ENCODE results near the gene KRTAP9-8. TPM values are rescaled to one million over a fixed set of nuclear protein-coding genes. Genes with fewer than 3 reads are reported as not detected.
"Not testable (repeated sequence)": the region's sequence is repeated elsewhere in the genome, so short reads cannot be mapped to it uniquely, and the experiment has no call there.

The KRTAP9-8 gene
- total and polyA plus RNA-seq, 2 of the 4 experiments (the other 2 are of a cell fraction): not detected

DNA sequence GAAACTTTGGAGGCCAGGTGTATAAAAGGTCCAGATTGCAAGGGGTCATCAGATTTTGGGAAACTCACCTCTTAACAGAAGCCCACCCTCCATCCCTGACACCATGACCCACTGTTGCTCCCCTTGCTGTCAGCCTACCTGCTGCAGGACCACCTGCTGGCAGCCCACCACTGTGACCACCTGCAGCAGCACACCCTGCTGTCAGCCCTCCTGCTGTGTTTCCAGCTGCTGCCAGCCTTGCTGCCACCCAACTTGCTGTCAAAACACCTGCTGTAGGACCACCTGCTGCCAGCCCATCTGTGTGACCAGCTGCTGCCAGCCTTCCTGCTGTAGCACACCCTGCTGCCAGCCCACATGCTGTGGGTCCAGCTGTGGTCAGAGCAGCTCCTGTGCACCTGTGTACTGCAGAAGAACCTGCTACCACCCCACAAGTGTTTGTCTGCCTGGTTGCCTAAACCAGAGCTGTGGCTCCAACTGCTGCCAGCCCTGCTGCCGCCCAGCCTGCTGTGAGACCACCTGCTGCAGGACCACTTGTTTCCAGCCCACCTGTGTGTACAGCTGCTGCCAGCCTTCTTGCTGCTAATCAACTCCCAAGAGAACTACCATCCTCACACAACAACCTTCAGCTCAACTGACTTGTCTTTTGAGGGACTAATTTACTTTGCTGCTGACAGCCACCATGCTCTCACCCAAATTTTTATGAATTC, 5.2 kb upstream of the KRTAP9-8 start, which contains the start of gene KRTAP9-3:
Gene KRTAP9-3 (plus strand): TSS at position 51 of the 707 bp plus-strand sequence. CDS start 53 bp downstream, at position 104.
- H4K20me1 ChIP-seq (ENCODE audit: insufficient read depth, low read length); H3K4me1 ChIP-seq (ENCODE audit: control insufficient read depth, insufficient read depth, low read length); H3K27ac ChIP-seq (ENCODE audit: insufficient read depth, low read length); H3K27me3 ChIP-seq (ENCODE audit: control insufficient read depth, insufficient read depth, low read length); H4K8ac ChIP-seq (ENCODE audit: low read depth in 2 of 2, low read length in 2 of 2); H3K23ac ChIP-seq (ENCODE audit: low read depth, low read length); H3K9ac ChIP-seq (ENCODE audit: low read depth, low read length); H2BK15ac ChIP-seq (ENCODE audit: low read depth, low read length); H3K4ac ChIP-seq (ENCODE audit: low read depth, low read length); H2BK120ac ChIP-seq (ENCODE audit: low read depth, low read length); H4K91ac ChIP-seq (ENCODE audit: insufficient read depth, low read depth, low read length); H4K5ac ChIP-seq (ENCODE audit: low read depth, low read length); H3K18ac ChIP-seq (ENCODE audit: low read depth, low read length); H2AFZ ChIP-seq (replicated peaks; ENCODE audit: low read length, poor library complexity); H3K9me3 ChIP-seq (ENCODE audit: control insufficient read depth, insufficient read depth, low read length); H3K14ac ChIP-seq (replicated peaks; ENCODE audit: low read depth, low read length); H3K36me3 ChIP-seq (ENCODE audit: control insufficient read depth, insufficient read depth, low read length); H3K4me2 ChIP-seq (ENCODE audit: low read depth, low read length); dilution Hi-C loops (cut with HindIII; ENCODE audit: low sequenced_read_pairs, unreplicated experiment); ATAC-seq (ENCODE audit: low read depth); DNase-seq; POLR2A ChIA-PET (ENCODE audit: unreplicated experiment); CTCF ChIA-PET; H3K79me1 ChIP-seq (ENCODE audit: low read depth in 1 of 2, low read length in 2 of 2); H3K4me3 ChIP-seq (ENCODE audit: insufficient read depth, low read depth, low read length); intact Hi-C loops (cut with micrococcal nuclease); H2BK20ac ChIP-seq (ENCODE audit: low read depth, low read length); H3K56ac ChIP-seq (ENCODE audit: extremely low read depth, insufficient read depth, low read length); in situ Hi-C loops (cut with MboI; ENCODE audit: low sequenced_read_pairs); H2BK5ac ChIP-seq (ENCODE audit: low read depth, low read length, poor library complexity, severe bottlenecking); H2AK9ac ChIP-seq (replicated peaks; ENCODE audit: low read depth, low read length, poor library complexity); H3K9me1 ChIP-seq (ENCODE audit: insufficient read depth, low read length); H2AK5ac ChIP-seq (ENCODE audit: low read depth, low read length); BruUV-seq (replicated peaks): not testable (repeated sequence)
- WGBS, 2 experiments (ENCODE audit: extremely low coverage in 2 of 2, insufficient read length in 1 of 2): no CpG with 5 or more reads among the region's 1 CpG

DNA sequence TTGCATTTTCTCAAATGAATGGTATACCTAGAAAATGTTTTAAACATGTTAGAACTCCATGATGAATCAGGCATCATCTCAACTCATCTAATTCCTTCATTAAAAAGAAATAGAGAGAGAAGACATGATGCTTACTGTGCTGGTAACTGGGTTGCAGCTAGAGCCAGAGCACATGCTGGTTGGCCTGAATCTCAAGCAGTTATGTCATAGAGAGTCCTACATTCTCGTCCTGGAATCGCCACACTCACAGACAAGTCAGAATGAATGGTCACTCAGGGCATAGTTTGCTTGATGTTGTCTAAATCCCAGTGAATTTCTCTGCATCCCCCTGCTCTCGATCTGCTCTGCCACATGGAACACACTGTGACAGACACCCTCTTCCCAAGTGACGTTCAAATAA, 683 bp upstream of the KRTAP9-8 start:
- H3K56ac ChIP-seq (ENCODE audit: extremely low read depth, insufficient read depth, low read length); BruUV-seq (replicated peaks); H3K4me2 ChIP-seq (ENCODE audit: low read depth, low read length); intact Hi-C loops (cut with micrococcal nuclease); H4K91ac ChIP-seq (ENCODE audit: insufficient read depth, low read depth, low read length); H3K27ac ChIP-seq (ENCODE audit: insufficient read depth, low read length); H3K4ac ChIP-seq (ENCODE audit: low read depth, low read length); H3K18ac ChIP-seq (ENCODE audit: low read depth, low read length); H3K4me3 ChIP-seq (ENCODE audit: insufficient read depth, low read depth, low read length); H2BK20ac ChIP-seq (ENCODE audit: low read depth, low read length); H3K9ac ChIP-seq (ENCODE audit: low read depth, low read length); H3K23ac ChIP-seq (ENCODE audit: low read depth, low read length); H3K4me1 ChIP-seq (ENCODE audit: control insufficient read depth, insufficient read depth, low read length); POLR2A ChIA-PET (ENCODE audit: unreplicated experiment); H2BK5ac ChIP-seq (ENCODE audit: low read depth, low read length, poor library complexity, severe bottlenecking); H4K8ac ChIP-seq (ENCODE audit: low read depth in 2 of 2, low read length in 2 of 2); H2BK120ac ChIP-seq (ENCODE audit: low read depth, low read length); H3K36me3 ChIP-seq (ENCODE audit: control insufficient read depth, insufficient read depth, low read length); H3K14ac ChIP-seq (replicated peaks; ENCODE audit: low read depth, low read length); H3K9me3 ChIP-seq (ENCODE audit: control insufficient read depth, insufficient read depth, low read length); dilution Hi-C loops (cut with HindIII; ENCODE audit: low sequenced_read_pairs, unreplicated experiment); in situ Hi-C loops (cut with MboI; ENCODE audit: low sequenced_read_pairs); ATAC-seq (ENCODE audit: low read depth); H2AFZ ChIP-seq (replicated peaks; ENCODE audit: low read length, poor library complexity); CTCF ChIA-PET; DNase-seq; H4K20me1 ChIP-seq (ENCODE audit: insufficient read depth, low read length); H4K5ac ChIP-seq (ENCODE audit: low read depth, low read length); H2BK15ac ChIP-seq (ENCODE audit: low read depth, low read length); H2AK9ac ChIP-seq (replicated peaks; ENCODE audit: low read depth, low read length, poor library complexity); H3K9me1 ChIP-seq (ENCODE audit: insufficient read depth, low read length); H2AK5ac ChIP-seq (ENCODE audit: low read depth, low read length); H3K27me3 ChIP-seq (ENCODE audit: control insufficient read depth, insufficient read depth, low read length); H3K79me1 ChIP-seq (ENCODE audit: low read depth in 1 of 2, low read length in 2 of 2): not testable (repeated sequence)
- WGBS, 2 experiments (ENCODE audit: extremely low coverage in 2 of 2, insufficient read length in 1 of 2): no CpG with 5 or more reads among the region's 4 CpGs
